GM10266 (cell line): ENCODE measurements around the gene PHC2.

Experiments
- DNase-seq: peaks from one replicate; pipeline ENCODE4 v3.0.0; 2012; ENCODE audit errors: extremely low spot score
- CTCF ChIP-seq: IDR thresholded peaks from 2 replicates; pipeline ENCODE4 v1.5.1; 2012; ENCODE audit warnings: mild to moderate bottlenecking, low read depth; ENCODE audit not compliant: control insufficient read depth, insufficient read depth; ENCODE audit errors: missing control alignments

PHC2 gene

GRCh38 chr1:33439662-33440061 is 8.8 kb upstream of the PHC2 start:
- no peak for DNase-seq
- no peak for TF ChIP-seq CTCF

GRCh38 chr1:33438364-33439160 is 7.7 kb upstream of the PHC2 start:
- DNase-seq, result no peak

GRCh38 chr1:33436557-33437285 is 5.8 kb upstream of the PHC2 start:
- DNase-seq, result no peak
- no peak for TF ChIP-seq CTCF

More at GRCh38 chr1:33438364-33439160, 7.7 kb upstream of the PHC2 start:
- no peak for TF ChIP-seq CTCF

GRCh38 chr1:33435096-33435820 is 4.4 kb upstream of the PHC2 start:
- no peak for DNase-seq
- no peak for TF ChIP-seq CTCF

GRCh38 chr1:33434363-33434750 is 3.5 kb upstream of the PHC2 start:
- TF ChIP-seq CTCF, result no peak
- DNase-seq, result no peak

GRCh38 chr1:33433509-33434362 is 2.8 kb upstream of the PHC2 start:
- no peak for TF ChIP-seq CTCF
- no peak for DNase-seq
